CD8-positive, alpha-beta memory T cell (primary cell): ENCODE measurements around the gene DIAPH3. TPM values are rescaled to one million over a fixed set of nuclear protein-coding genes. Genes with fewer than 3 reads are reported as not detected.

ENCODE experiments used
- CTCF ChIA-PET: fragments of 350-600 bp; sonication (Branson Sonifier 250); formaldehyde crosslinking; loops from one replicate; lab custom pipeline; 2021; ENCODE audit warnings: antibody characterized with exemption; lab: Charles Lee
- POLR2A ChIA-PET: fragments of 350-600 bp; sonication (Branson Sonifier 250); formaldehyde crosslinking; loops from one replicate; lab custom pipeline; 2021; ENCODE audit warnings: antibody characterized with exemption; lab: Charles Lee
- DNase-seq, 5 donors: peaks; one replicate each; pipeline versions ENCODE4 v3.0.0 to v3.0.0-alpha.2; 2020 to 2022; ENCODE audit warnings: mixed read lengths in 1 of 5
- H3K27ac ChIP-seq: one replicate; pipeline ENCODE4 v1.7.0; 2013; ENCODE audit warnings: low read depth, mild to moderate bottlenecking, low read length, moderate library complexity
- H3K27me3 ChIP-seq: 2 replicates; pipeline ENCODE4 v1.7.0; 2013; ENCODE audit warnings: low read length, mild to moderate bottlenecking; ENCODE audit not compliant: insufficient read depth, poor library complexity, severe bottlenecking
- H3K36me3 ChIP-seq: 2 replicates; pipeline ENCODE4 v1.7.0; 2013; ENCODE audit warnings: mild to moderate bottlenecking, low read length, moderate library complexity; ENCODE audit not compliant: insufficient read depth
- H3K4me1 ChIP-seq: 2 replicates; pipeline ENCODE4 v1.7.0; 2013; ENCODE audit warnings: mild to moderate bottlenecking, low read length, moderate library complexity; ENCODE audit not compliant: insufficient read depth
- H3K4me3 ChIP-seq: 2 replicates; pipeline ENCODE4 v1.7.0; 2013; ENCODE audit warnings: mild to moderate bottlenecking, low read length
- H3K9me3 ChIP-seq: 2 replicates; pipeline ENCODE4 v1.7.0; 2013; ENCODE audit warnings: mild to moderate bottlenecking, low read length
- H3K27ac Mint-ChIP-seq, 8 donors: one replicate each; pipeline ENCODE4 v1.8.0; 2020 to 2021; ENCODE audit warnings: mixed read lengths in 8 of 8, mild to moderate bottlenecking in 6 of 8, inconsistent platforms in 3 of 8, moderate library complexity in 3 of 8
- H3K27me3 Mint-ChIP-seq, 2 donors: one replicate each; pipeline ENCODE4 v1.8.0; 2020 to 2021; ENCODE audit warnings: mixed read lengths in 2 of 2, mild to moderate bottlenecking in 1 of 2, moderate library complexity in 1 of 2
- H3K36me3 Mint-ChIP-seq, 3 donors: one replicate each; pipeline ENCODE4 v1.8.0; 2020 to 2021; ENCODE audit warnings: mixed read lengths in 3 of 3, inconsistent platforms in 1 of 3, mild to moderate bottlenecking in 1 of 3
- H3K4me1 Mint-ChIP-seq, 3 donors: one replicate each; pipeline ENCODE4 v1.8.0; 2020 to 2021; ENCODE audit warnings: mixed read lengths in 3 of 3, inconsistent platforms in 1 of 3, mild to moderate bottlenecking in 1 of 3
- H3K4me3 Mint-ChIP-seq, 7 donors: one replicate each; pipeline ENCODE4 v1.8.0; 2020 to 2021; ENCODE audit warnings: mixed read lengths in 7 of 7, mild to moderate bottlenecking in 6 of 7, moderate library complexity in 4 of 7, inconsistent platforms in 2 of 7
- H3K9me3 Mint-ChIP-seq, 5 donors: one replicate each; pipeline ENCODE4 v1.8.0; 2020 to 2022; ENCODE audit warnings: mixed read lengths in 5 of 5, mild to moderate bottlenecking in 3 of 5, moderate library complexity in 2 of 5, inconsistent platforms in 1 of 5
- polyA plus RNA-seq: library from polyadenylated mRNA; unstranded; fragments of 300-500 nt; fragmentation: Illumina TruSeq; gene quantifications from one replicate; pipeline ENCODE4 v1.2.3, GENCODE V29; 2021
- total RNA-seq, 2 experiments: library from RNA; stranded (reverse); gene quantifications; one replicate each; pipeline ENCODE4 v1.2.3, GENCODE V29; 2021

The DIAPH3 gene
- total and polyA plus RNA-seq, 3 experiments from 2014 or later: 0.08 to 15.4 (median 14.6) TPM

DNA sequence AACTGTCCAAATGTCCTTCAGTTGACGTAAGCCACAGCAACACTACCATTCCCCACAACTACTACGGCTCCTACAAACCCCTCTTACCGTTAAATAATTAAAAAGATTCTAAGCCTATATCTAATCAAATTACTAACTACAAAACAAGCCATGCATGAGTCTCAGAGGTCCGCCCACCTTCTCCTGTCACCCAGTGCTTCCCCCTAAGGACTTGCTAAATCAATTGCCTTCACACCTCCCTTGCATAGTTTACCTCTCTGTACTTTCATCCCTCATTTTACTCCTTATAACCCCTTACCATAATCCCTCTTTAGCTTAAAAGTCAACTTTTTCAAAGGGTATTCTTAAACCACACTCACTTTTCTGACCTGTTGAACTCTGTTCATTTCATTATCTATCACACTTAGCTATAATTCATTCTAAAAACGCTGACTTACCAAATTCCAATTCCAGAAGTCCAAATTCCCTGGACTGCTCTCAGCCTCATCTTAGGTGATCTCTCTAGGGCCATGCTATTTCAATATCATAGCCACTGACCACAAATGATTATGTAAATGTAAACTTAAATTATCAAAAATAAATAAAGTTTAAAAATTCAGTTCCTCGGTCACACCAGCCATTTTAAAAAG is 187.8 kb downstream of the DIAPH3 start:
- H3K9me3 ChIP-seq: no peaks in the 10 kb centered on the region
- no peak for DNase-seq
- no peaks in the 10 kb centered on the region for H3K4me1 ChIP-seq
- no peak overlapping the region for H3K27ac Mint-ChIP-seq
- no peaks in the 10 kb centered on the region for H3K27me3 ChIP-seq
- no peaks in the 10 kb centered on the region for H3K9me3 Mint-ChIP-seq
- no peak overlapping the region for H3K27ac ChIP-seq
- ChIA-PET POLR2A (no interaction called here), CTCF (no interaction called here)
- no peak overlapping the region for H3K4me3 Mint-ChIP-seq
- H3K4me3 ChIP-seq: no peak overlapping the region
- no peaks in the 10 kb centered on the region for H3K36me3 ChIP-seq
- peaks cover 0 to 2% (median 0%) of the 10 kb centered on the region in 3 donors for H3K36me3 Mint-ChIP-seq
- H3K4me1 Mint-ChIP-seq: peaks cover 4 to 7% (median 6%) of the 10 kb centered on the region in 3 donors
- no peaks in the 10 kb centered on the region for H3K27me3 Mint-ChIP-seq

DNA sequence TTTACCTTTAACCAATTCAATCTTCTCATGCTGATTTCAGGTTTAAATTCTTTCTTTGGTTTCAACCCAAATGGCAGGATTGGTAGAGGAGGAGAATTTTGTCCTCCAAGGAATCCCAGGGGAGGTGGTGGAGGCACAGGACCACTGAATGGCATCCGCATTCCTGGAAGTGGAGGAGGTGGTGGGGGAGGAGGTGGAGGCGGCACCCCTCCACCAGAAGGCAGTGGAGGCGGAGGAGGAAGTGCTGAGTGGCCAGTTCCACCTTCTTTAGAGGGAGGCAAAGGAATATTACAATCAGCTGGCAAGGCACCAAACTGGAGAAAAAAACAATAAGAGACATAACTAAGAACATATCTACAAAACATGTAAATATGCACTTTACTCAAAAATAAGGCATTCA is 192.9 kb downstream of the DIAPH3 start:
- Histone ChIP-seq H3K9me3 (no peaks in the 10 kb centered on the region), H3K27me3 (no peaks in the 10 kb centered on the region), H3K27ac (no peak overlapping the region), H3K4me1 (no peaks in the 10 kb centered on the region), H3K36me3 (no peaks in the 10 kb centered on the region), H3K4me3 (no peak overlapping the region)
- Mint-ChIP-seq H3K36me3 (no peaks in the 10 kb centered on the region), H3K27ac (no peak overlapping the region), H3K4me1 (no peaks in the 10 kb centered on the region), H3K27me3 (no peaks in the 10 kb centered on the region), H3K4me3 (no peak overlapping the region), H3K9me3 (no peaks in the 10 kb centered on the region)
- DNase-seq: no peak
- ChIA-PET POLR2A (no interaction called here), CTCF (no interaction called here)

DNA sequence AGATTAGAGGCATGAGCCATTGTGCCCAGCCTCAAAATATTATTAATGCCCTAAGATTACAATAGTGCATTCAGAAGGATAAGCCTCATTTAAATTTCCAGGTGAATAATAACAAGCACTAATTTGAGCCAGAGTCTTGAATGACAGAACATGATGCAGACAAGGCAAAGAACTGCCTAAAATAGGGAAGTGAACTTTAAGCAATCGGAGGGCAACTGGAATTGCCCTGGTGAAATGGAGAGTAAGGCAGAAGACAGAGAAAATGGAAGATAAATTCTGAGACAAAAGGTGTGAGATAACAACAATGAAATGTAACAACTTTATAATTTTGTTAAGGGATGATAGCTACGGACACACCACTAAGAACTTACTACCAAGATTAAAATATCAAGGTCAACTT is 199.9 kb downstream of the DIAPH3 start:
- DNase-seq: no peak
- no peaks in the 10 kb centered on the region for H3K9me3 ChIP-seq
- H3K4me3 Mint-ChIP-seq: no peak overlapping the region
- H3K36me3 ChIP-seq: no peaks in the 10 kb centered on the region
- no peaks in the 10 kb centered on the region for H3K4me1 ChIP-seq
- CTCF ChIA-PET: no interaction called here
- no peaks in the 10 kb centered on the region for H3K27me3 ChIP-seq
- no peaks in the 10 kb centered on the region for H3K36me3 Mint-ChIP-seq
- no peak overlapping the region for H3K27ac ChIP-seq
- no peaks in the 10 kb centered on the region for H3K4me1 Mint-ChIP-seq
- POLR2A ChIA-PET: no interaction called here
- H3K4me3 ChIP-seq: no peak overlapping the region
- H3K9me3 Mint-ChIP-seq: no peaks in the 10 kb centered on the region
- no peaks in the 10 kb centered on the region for H3K27me3 Mint-ChIP-seq
- H3K27ac Mint-ChIP-seq: no peak overlapping the region

DNA sequence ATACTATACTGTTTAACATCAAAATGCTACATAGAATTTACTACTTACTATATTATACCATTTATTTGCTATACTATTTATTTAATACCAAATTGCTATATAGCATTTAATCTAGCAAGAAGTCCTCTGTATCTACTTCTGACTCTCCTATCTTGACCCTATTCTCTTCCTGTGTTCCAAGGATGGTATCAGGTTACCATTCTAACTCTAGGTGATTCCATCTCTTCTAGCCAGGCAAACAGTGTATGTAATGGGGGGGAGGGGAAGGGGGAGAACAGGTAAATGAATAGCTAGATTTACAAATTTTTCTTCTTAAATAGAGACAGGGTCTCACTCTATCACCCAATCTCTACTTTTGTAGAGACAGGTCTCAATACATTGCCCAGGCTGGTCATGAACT is 200.3 kb downstream of the DIAPH3 start:
- no peaks in the 10 kb centered on the region for H3K36me3 Mint-ChIP-seq
- H3K4me1 Mint-ChIP-seq: no peaks in the 10 kb centered on the region
- Histone ChIP-seq H3K27me3 (no peaks in the 10 kb centered on the region), H3K4me1 (no peaks in the 10 kb centered on the region), H3K27ac (no peak overlapping the region), H3K4me3 (no peak overlapping the region), H3K36me3 (no peaks in the 10 kb centered on the region), H3K9me3 (no peaks in the 10 kb centered on the region)
- H3K4me3 Mint-ChIP-seq: no peak overlapping the region
- no peak for DNase-seq
- POLR2A ChIA-PET: no interaction called here
- CTCF ChIA-PET: no interaction called here
- no peaks in the 10 kb centered on the region for H3K9me3 Mint-ChIP-seq
- H3K27me3 Mint-ChIP-seq: no peaks in the 10 kb centered on the region
- no peak overlapping the region for H3K27ac Mint-ChIP-seq

DNA sequence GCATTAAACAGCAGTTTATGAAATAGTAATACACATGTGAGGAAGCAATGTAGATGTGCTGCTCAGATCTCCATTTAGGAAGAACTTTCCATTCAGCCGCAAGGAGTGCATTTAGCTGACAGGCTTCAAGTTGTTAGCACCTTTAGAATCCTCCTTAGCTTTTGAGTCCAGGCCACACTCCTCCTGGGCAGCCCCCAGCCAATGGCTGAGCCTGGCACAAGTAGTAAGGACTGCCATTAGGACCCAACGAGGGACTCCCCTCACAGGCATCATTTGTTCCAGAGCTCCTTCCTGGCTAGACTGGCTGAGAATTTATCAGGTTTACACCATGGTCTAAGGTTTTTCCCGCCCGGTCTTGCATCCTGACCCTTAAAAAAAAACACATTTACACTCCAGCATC is 201.4 kb downstream of the DIAPH3 start:
- Mint-ChIP-seq H3K4me1 (no peaks in the 10 kb centered on the region), H3K4me3 (no peak overlapping the region), H3K27ac (no peak overlapping the region), H3K36me3 (no peaks in the 10 kb centered on the region), H3K27me3 (no peaks in the 10 kb centered on the region), H3K9me3 (peaks cover 0 to under 1% (median 0%) of the 10 kb centered on the region in 5 donors)
- Histone ChIP-seq H3K4me1 (no peaks in the 10 kb centered on the region), H3K36me3 (no peaks in the 10 kb centered on the region), H3K9me3 (no peaks in the 10 kb centered on the region), H3K27me3 (no peaks in the 10 kb centered on the region), H3K27ac (no peak overlapping the region), H3K4me3 (no peak overlapping the region)
- DNase-seq: no peak
- CTCF ChIA-PET: no interaction called here
- POLR2A ChIA-PET: no interaction called here

DNA sequence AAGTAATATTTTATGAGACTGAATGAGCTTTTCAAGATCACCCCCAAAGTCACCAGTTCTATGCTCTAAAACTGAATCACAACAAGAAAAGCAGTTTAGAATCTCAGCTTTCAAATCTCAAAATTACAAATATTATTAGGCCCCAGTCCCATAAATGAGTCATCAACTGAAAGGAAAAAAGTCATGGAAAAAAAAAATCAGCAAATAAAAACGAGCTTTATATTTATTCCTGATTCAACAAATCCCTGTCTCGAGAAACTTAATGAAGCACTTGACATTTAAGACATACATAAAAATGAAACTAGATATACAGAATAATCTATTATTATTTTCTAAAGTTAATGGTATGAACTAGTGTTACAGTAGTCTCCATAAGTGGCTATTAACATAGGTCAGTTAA is 203.0 kb downstream of the DIAPH3 start:
- no peaks in the 10 kb centered on the region for H3K27me3 ChIP-seq
- no peaks in the 10 kb centered on the region for H3K4me1 ChIP-seq
- Mint-ChIP-seq H3K4me1 (no peaks in the 10 kb centered on the region), H3K9me3 (peaks cover 0 to 5% (median 3%) of the 10 kb centered on the region in 5 donors), H3K27ac (no peak overlapping the region), H3K4me3 (no peak overlapping the region), H3K27me3 (no peaks in the 10 kb centered on the region), H3K36me3 (peaks cover 0 to 3% (median 0%) of the 10 kb centered on the region in 3 donors)
- no peaks in the 10 kb centered on the region for H3K9me3 ChIP-seq
- DNase-seq: no peak
- ChIA-PET POLR2A (no interaction called here), CTCF (no interaction called here)
- no peak overlapping the region for H3K27ac ChIP-seq
- no peaks in the 10 kb centered on the region for H3K36me3 ChIP-seq
- no peak overlapping the region for H3K4me3 ChIP-seq

DNA sequence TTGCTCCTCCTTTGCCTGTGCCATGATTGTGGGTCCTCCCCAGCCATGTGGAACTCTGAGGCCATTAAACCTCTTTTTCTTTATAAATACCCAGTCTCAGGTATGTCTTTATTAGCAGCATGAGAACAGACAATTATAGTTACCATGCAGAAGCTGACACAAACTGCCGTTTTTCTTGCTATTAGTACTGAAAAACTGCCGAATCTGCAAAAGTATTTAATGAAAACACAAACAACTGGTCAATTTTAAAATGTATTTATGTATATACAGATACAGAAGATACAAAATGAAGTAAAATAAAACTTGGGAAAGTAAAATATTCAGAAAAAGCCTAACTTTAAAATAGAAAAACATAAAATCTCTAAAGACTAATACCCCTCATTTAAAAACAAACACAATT is 206.3 kb downstream of the DIAPH3 start:
- Mint-ChIP-seq H3K27ac (no peak overlapping the region), H3K4me3 (no peak overlapping the region), H3K4me1 (no peaks in the 10 kb centered on the region), H3K27me3 (no peaks in the 10 kb centered on the region), H3K36me3 (peaks cover 0 to 4% (median 0%) of the 10 kb centered on the region in 3 donors), H3K9me3 (peaks cover 0 to 8% (median 7%) of the 10 kb centered on the region in 5 donors)
- Histone ChIP-seq H3K27me3 (no peaks in the 10 kb centered on the region), H3K4me1 (no peaks in the 10 kb centered on the region), H3K27ac (no peak overlapping the region), H3K36me3 (no peaks in the 10 kb centered on the region), H3K9me3 (no peaks in the 10 kb centered on the region), H3K4me3 (no peak overlapping the region)
- ChIA-PET POLR2A (no interaction called here), CTCF (no interaction called here)
- DNase-seq: no peak

DNA sequence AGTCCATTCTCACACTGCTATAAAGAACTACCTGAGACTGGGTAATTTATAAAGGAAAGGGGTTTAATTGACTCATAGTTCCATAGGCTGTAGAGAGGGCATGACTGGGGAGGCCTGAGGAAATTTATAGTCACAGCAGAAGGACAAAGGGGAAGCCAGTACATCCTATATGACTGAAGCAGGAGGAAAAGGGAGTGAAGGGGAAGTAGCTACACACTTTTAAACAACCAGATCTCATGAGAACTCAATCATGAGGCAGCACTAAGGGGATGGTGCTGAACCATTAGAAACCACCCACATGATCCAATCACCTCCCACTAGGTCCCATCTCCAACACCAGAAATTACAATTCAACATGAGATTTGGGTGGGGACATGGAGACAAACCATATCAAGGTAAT is 209.1 kb downstream of the DIAPH3 start:
- H3K4me3 Mint-ChIP-seq: no peak overlapping the region
- H3K36me3 ChIP-seq: no peaks in the 10 kb centered on the region
- H3K4me3 ChIP-seq: no peak overlapping the region
- no peaks in the 10 kb centered on the region for H3K27me3 ChIP-seq
- no peak overlapping the region for H3K27ac ChIP-seq
- no peaks in the 10 kb centered on the region for H3K9me3 ChIP-seq
- no peaks in the 10 kb centered on the region for H3K4me1 ChIP-seq
- H3K27ac Mint-ChIP-seq: no peak overlapping the region
- peaks cover 0 to 8% (median 7%) of the 10 kb centered on the region in 5 donors for H3K9me3 Mint-ChIP-seq
- H3K36me3 Mint-ChIP-seq: peaks cover 0 to 4% (median 0%) of the 10 kb centered on the region in 3 donors
- ChIA-PET CTCF (no interaction called here), POLR2A (no interaction called here)
- DNase-seq: no peak
- H3K27me3 Mint-ChIP-seq: no peaks in the 10 kb centered on the region
- no peaks in the 10 kb centered on the region for H3K4me1 Mint-ChIP-seq
